Common myeloid progenitor, CD34-positive (primary cell): ENCODE results near the gene CYB5D1.

ENCODE experiments used
- CTCF ChIA-PET: fragments of 350-600 bp; sonication (Branson Sonifier 250); formaldehyde crosslinking; loops from one replicate; lab custom pipeline; 2021; ENCODE audit warnings: antibody characterized with exemption; lab: Charles Lee
- POLR2A ChIA-PET: fragments of 350-600 bp; sonication (Branson Sonifier 250); formaldehyde crosslinking; loops from one replicate; lab custom pipeline; 2021; ENCODE audit warnings: antibody characterized with exemption; lab: Charles Lee
- DNase-seq, 3 donors: peaks; one replicate each; pipeline versions ENCODE4 v3.0.0 to v3.0.0-alpha.2; 2013
- H3K27ac ChIP-seq, 2 experiments: 1 replicate in 1 of 2; 2 replicates in 1 of 2; pipeline ENCODE4 v1.7.0; 2013; ENCODE audit warnings: inconsistent platforms in 2 of 2, low read length in 2 of 2, mild to moderate bottlenecking in 2 of 2, low read depth in 1 of 2, moderate library complexity in 1 of 2; ENCODE audit not compliant: severe bottlenecking in 2 of 2, insufficient read depth in 1 of 2, poor library complexity in 1 of 2
- H3K27me3 ChIP-seq, 5 experiments: replicated peaks in 2 of 5; 1 replicate in 3 of 5; 2 replicates in 2 of 5; pipeline versions ENCODE4 v1.6.1 to v1.7.0; 2013; ENCODE audit warnings: low read length in 4 of 5, mild to moderate bottlenecking in 2 of 5, moderate library complexity in 2 of 5, inconsistent platforms in 1 of 5; ENCODE audit not compliant: insufficient read depth in 5 of 5, control insufficient read depth in 4 of 5
- H3K36me3 ChIP-seq, 4 experiments: 1 replicate in 2 of 4; 2 replicates in 2 of 4; pipeline versions ENCODE4 v1.6.1 to v1.7.0; 2013; ENCODE audit warnings: low read length in 3 of 4, control low read depth in 1 of 4, mild to moderate bottlenecking in 1 of 4; ENCODE audit not compliant: control insufficient read depth in 4 of 4, insufficient read depth in 4 of 4
- H3K4me1 ChIP-seq, 4 experiments: 1 replicate in 3 of 4; 2 replicates in 1 of 4; pipeline versions ENCODE4 v1.6.1 to v1.7.1; 2013; ENCODE audit warnings: low read length in 3 of 4, mild to moderate bottlenecking in 3 of 4, control low read depth in 1 of 4, inconsistent platforms in 1 of 4, moderate library complexity in 1 of 4; ENCODE audit not compliant: control insufficient read depth in 4 of 4, insufficient read depth in 4 of 4; ENCODE audit errors: control extremely low read depth in 1 of 4
- H3K4me3 ChIP-seq, 7 experiments: 1 replicate in 4 of 7; 2 replicates in 3 of 7; pipeline versions ENCODE4 v1.5.1 to v1.7.0; 2013; ENCODE audit warnings: mild to moderate bottlenecking in 7 of 7, low read length in 6 of 7, moderate library complexity in 6 of 7, inconsistent platforms in 2 of 7, low read depth in 2 of 7, control low read depth in 1 of 7; ENCODE audit not compliant: insufficient read depth in 4 of 7, control insufficient read depth in 1 of 7; ENCODE audit errors: extremely low read depth in 1 of 7
- H3K9me3 ChIP-seq, 5 experiments: 1 replicate in 4 of 5; 2 replicates in 1 of 5; pipeline versions ENCODE4 v1.6.1 to v1.7.1; 2013; ENCODE audit warnings: low read length in 4 of 5, mild to moderate bottlenecking in 2 of 5, inconsistent platforms in 1 of 5, low read depth in 1 of 5, moderate library complexity in 1 of 5; ENCODE audit not compliant: control insufficient read depth in 4 of 5, insufficient read depth in 2 of 5; ENCODE audit errors: control extremely low read depth in 1 of 5
- WGBS: methylation state at CpG from one replicate; pipeline ENCODE4 v1.1.5; 2013; ENCODE audit not compliant: insufficient coverage; 5-methylcytosine and 5-hydroxymethylcytosine counted together

Gene CYB5D1

DNA sequence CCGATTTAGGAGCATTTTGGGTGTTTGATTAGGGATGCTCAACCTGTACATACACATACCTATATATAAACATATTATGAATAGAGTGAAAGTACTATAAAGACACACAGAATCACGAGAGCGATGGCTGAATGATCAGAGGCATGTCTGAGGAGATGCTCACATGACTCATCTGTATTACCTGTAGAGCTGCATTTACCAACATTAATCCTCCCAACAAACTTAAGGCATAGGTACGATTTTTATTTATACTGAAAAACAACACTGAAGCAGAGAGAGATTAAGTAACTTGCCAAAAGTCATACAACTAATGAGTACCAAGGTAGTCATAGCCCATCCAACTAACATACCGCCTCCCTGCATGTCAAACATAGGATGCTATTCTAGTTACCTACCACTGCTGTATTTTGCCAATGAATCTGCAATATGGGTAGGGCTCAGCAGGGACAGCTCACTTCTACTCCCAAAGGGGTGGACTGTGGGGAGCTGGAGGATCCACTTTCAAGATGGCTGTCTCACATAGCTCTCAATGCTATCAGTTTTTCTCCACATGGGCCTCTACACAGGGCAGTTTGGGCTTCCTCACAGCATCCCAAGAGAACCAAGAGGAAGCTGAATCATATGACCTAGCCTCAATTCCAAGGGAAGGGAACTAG, 7.3 kb downstream of the CYB5D1 start:
- Histone ChIP-seq H3K36me3 (peaks cover 8 to 26% (median 15%) of the 10 kb centered on the region in 4 experiments), H3K27ac (no peak overlapping the region), H3K4me3 (no peak overlapping the region), H3K9me3 (no peaks in the 10 kb centered on the region), H3K27me3 (no peaks in the 10 kb centered on the region), H3K4me1 (peaks cover 23 to 30% (median 27%) of the 10 kb centered on the region in 4 experiments)
- WGBS: 100% methylated on average over 1 of the region's 5 CpGs
- POLR2A ChIA-PET: no interaction called here
- DNase-seq: no peak
- CTCF ChIA-PET: interaction anchor here (1.3 to 14.9 kb wide), 7 partner anchors 11 to 176 kb away, joined by 3 to 316 read pairs (median 9); partner anchors contain the start of gene CHD3

- WGBS: 0% methylated on average over 5 of the region's 5 CpGs
- Histone ChIP-seq H3K4me1 (peaks cover 23 to 39% (median 35%) of the 10 kb centered on the region in 4 experiments), H3K4me3 (peak overlapping the region in 6 of 7 experiments; percentile 8 to 68 (median 23)), H3K9me3 (no peaks in the 10 kb centered on the region), H3K36me3 (peaks cover 2 to 11% (median 5%) of the 10 kb centered on the region in 4 experiments), H3K27ac (peak overlapping the region in 1 of 2 experiments; percentile 41), H3K27me3 (no peaks in the 10 kb centered on the region)
- CTCF ChIA-PET: interaction anchor here (0.8 to 14.9 kb wide), 6 partner anchors 6 to 121 kb away, joined by 3 to 316 read pairs (median 6); partner anchors contain the start of genes CHD3 and NAA38
- DNase-seq: peak in 1 of 3 donors; percentile 30
- POLR2A ChIA-PET: interaction anchor here (0.6 kb wide), 2 partner anchors 9 to 18 kb away, joined by 3 read pairs; no protein-coding TSS in a partner anchor
These were observed 10.1 kb downstream of the CYB5D1 start for GRCh38 chr17:7867881-7868329.

GRCh38 chr17:7873051-7873450, 15.2 kb downstream of the CYB5D1 start:
- Histone ChIP-seq H3K4me1 (peaks cover 17 to 56% (median 35%) of the 10 kb centered on the region in 4 experiments), H3K27me3 (no peaks in the 10 kb centered on the region), H3K9me3 (no peaks in the 10 kb centered on the region), H3K36me3 (peaks cover 0 to 3% (median 1%) of the 10 kb centered on the region in 4 experiments), H3K27ac (no peak overlapping the region), H3K4me3 (no peak overlapping the region)
- no peak for DNase-seq
- WGBS: 100% methylated on average over 3 of the region's 4 CpGs
- CTCF ChIA-PET: interaction anchor here (1.2 to 14.9 kb wide), 4 partner anchors 11 to 39 kb away, joined by 4 to 316 read pairs (median 32); partner anchors contain the start of gene NAA38
- POLR2A ChIA-PET: interaction anchor here (0.5 kb wide), 1 partner anchor 206 kb away, joined by 3 read pairs; no protein-coding TSS in a partner anchor

DNA sequence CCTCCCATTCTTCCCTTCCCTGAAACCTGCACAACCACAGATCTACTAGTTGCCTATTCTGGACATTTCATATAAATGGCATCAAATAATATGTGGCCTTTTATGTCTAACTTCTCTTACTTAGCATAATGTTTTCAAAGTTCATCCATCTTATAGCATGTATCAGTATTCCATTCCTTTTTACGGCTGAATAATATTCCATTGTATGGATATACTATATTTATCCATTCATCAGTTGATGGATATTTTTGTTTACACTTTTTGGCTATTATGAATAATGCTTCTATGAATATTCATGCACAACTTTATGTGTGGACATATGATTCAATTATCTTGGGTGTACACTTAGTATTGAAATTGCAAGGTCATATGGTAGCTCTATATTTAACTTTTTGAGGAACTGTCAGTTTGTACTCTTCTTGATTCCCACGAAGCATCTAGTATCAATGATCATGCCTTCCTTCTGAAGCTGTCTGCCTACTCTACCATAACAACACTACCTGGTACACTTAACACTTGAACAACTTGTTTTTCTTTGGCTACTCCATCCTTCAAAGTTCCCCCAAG, 18.1 kb downstream of the CYB5D1 start:
- H3K4me3 ChIP-seq: no peak overlapping the region
- no peak overlapping the region for H3K27ac ChIP-seq
- no peaks in the 10 kb centered on the region for H3K9me3 ChIP-seq
- WGBS: 0% methylated on average over 1 of the region's 2 CpGs
- H3K27me3 ChIP-seq: no peaks in the 10 kb centered on the region
- ChIA-PET POLR2A (no interaction called here), CTCF (interaction anchor here (1.2 to 3.4 kb wide), 4 partner anchors 12 to 25 kb away, joined by 3 to 20 read pairs (median 6); partner anchors contain the start of gene NAA38)
- peaks cover 0 to 5% (median 2%) of the 10 kb centered on the region in 4 experiments for H3K36me3 ChIP-seq
- peaks cover 8 to 47% (median 26%) of the 10 kb centered on the region in 4 experiments for H3K4me1 ChIP-seq
- no peak for DNase-seq

DNA sequence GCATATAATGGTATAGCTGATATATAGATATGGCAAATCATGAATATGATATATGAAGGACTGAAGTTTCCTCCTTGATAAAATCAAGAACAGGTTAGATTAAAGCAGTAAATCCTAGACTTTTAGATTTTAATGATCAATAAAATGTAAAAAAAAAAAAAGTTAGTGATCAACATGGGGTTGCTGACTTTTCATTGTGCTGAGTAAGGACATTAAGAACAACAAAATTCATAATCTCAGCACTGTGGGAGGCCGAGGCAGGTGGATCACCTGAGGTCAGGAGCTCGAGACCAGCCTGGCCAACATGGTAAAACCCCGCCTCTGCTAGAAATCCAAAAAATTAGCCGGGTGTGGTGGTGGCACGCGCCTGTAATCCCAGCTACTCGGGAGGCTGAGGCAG, 20.4 kb downstream of the CYB5D1 start:
- WGBS: 100% methylated on average over 2 of the region's 7 CpGs
- Histone ChIP-seq H3K27ac (no peak overlapping the region), H3K27me3 (no peaks in the 10 kb centered on the region), H3K4me3 (no peak overlapping the region), H3K9me3 (no peaks in the 10 kb centered on the region), H3K36me3 (peaks cover 0 to 5% (median 1%) of the 10 kb centered on the region in 4 experiments), H3K4me1 (peaks cover 14 to 60% (median 42%) of the 10 kb centered on the region in 4 experiments)
- no peak for DNase-seq
- CTCF ChIA-PET: interaction anchor here (0.7 to 3.4 kb wide), 2 partner anchors 14 to 19 kb away, joined by 3 to 20 read pairs; no protein-coding TSS in a partner anchor
- POLR2A ChIA-PET: interaction anchor here (0.6 to 0.7 kb wide), 2 partner anchors 40 to 178 kb away, joined by 3 to 6 read pairs; no protein-coding TSS in a partner anchor

GRCh38 chr17:7880076-7880868, 22.5 kb downstream of the CYB5D1 start:
- CTCF ChIA-PET: interaction anchor here (1.9 kb wide), 1 partner anchor 10 kb away, joined by 6 read pairs; no protein-coding TSS in a partner anchor

More at GRCh38 chr17:7880076-7880868, 22.5 kb downstream of the CYB5D1 start:
- Histone ChIP-seq H3K27me3 (no peaks in the 10 kb centered on the region), H3K4me1 (peaks cover 14 to 65% (median 44%) of the 10 kb centered on the region in 4 experiments), H3K4me3 (peak overlapping the region in 2 of 7 experiments; percentile 1 to 34), H3K36me3 (peaks cover 0 to 3% (median 1%) of the 10 kb centered on the region in 4 experiments), H3K27ac (peak overlapping the region in 1 of 2 experiments; percentile 29), H3K9me3 (no peaks in the 10 kb centered on the region)
- no peak for DNase-seq
- POLR2A ChIA-PET: no interaction called here
- 100% methylated on average over 2 of the region's 3 CpGs for WGBS
